Measurements from ENCODE around the gene MINDY4.

DNA sequence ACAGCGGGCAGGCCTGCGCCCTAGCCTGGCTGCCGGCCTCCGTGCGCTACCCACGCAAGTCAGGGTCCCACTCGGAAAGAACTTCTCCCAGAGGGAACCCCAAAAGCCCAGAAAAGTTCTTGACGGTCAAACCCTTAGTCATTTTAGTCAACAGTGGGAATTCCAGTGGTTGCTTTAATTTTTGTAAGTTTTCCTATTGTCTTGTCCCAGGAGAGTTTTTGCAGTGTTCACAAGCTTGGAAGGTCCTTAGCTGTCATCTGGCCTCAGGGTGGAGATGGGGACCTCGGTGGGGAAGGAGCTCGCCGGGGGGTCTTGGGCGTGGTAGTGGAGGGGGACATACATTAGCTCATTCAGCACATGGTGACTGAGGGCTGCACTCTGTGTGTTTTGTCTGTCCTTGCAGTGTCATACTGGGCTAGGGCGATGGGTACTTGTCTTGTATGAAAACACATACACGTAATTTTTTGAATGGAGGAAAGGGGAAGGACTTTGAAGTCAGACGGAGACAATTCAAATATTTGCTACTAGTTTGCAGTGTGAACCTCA is 736 bp downstream of the MINDY4 start:
- TF ChIP-seq CTCF (conservative IDR thresholded peaks at IDR 0.05; ENCODE audit: low read depth, low read length) (no peak), EZH2 (IDR thresholded peaks at IDR 0.05; ENCODE audit: low read length, unreplicated experiment) (no peak)

Measured in PC-3 (cell line).